Measurements from ENCODE around the gene RTF1.

The RTF1 gene

DNA sequence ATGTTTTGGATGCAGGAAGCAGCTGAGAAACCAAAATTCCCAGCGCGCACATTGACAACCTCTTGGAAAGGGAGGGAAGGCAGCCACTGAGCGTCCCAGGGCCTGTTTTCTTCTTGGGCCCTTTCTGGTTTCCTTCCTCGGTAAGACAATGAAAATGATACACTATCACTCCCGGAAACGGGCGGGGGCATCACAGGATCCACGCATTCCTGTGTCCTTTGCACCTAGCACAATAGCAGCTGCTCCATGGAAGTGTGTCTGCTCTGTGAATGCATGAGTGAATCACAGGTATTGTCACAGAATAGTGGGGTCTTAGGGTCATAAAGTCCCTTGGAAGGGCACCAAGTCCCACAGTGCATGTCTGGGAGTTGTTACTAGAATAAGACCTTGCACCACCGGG is 70.5 kb downstream of the RTF1 start:
- H3K4me3 ChIP-seq (ENCODE audit: low read depth, low read length) = no peak overlapping the region
- DNase-seq (ENCODE audit: low read depth, low spot score) = no peak
- in situ Hi-C loops (cut with HindIII; ENCODE audit: low sequenced_read_pairs) = no loop called here
- TF ChIP-seq, protein P1, sequence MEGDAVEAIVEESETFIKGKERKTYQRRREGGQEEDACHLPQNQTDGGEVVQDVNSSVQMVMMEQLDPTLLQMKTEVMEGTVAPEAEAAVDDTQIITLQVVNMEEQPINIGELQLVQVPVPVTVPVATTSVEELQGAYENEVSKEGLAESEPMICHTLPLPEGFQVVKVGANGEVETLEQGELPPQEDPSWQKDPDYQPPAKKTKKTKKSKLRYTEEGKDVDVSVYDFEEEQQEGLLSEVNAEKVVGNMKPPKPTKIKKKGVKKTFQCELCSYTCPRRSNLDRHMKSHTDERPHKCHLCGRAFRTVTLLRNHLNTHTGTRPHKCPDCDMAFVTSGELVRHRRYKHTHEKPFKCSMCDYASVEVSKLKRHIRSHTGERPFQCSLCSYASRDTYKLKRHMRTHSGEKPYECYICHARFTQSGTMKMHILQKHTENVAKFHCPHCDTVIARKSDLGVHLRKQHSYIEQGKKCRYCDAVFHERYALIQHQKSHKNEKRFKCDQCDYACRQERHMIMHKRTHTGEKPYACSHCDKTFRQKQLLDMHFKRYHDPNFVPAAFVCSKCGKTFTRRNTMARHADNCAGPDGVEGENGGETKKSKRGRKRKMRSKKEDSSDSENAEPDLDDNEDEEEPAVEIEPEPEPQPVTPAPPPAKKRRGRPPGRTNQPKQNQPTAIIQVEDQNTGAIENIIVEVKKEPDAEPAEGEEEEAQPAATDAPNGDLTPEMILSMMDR (IDR thresholded peaks at IDR 0.05; ENCODE audit: low read depth, low read length) = no peak

DNA sequence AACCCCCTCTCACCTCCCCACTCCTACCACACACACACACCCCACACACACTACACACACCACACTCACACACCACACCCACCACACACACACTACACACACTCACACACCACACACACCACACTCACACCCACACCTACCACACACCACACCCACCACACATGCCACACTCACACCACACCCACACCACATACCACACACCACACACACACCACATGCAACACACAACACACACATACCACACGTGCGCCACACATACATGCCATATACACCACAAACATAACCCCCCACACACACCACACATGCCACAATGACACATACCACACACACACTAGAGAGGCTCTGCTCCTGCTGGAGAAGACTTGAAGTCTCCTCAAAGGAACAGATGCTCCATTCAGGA is 70.9 kb downstream of the RTF1 start:
- TF ChIP-seq, protein P1 (IDR thresholded peaks at IDR 0.05; ENCODE audit: low read depth, low read length) = no peak
- H3K4me3 ChIP-seq (ENCODE audit: low read depth, low read length) = no peak overlapping the region
- DNase-seq (ENCODE audit: low read depth, low spot score) = no peak
- in situ Hi-C loops (cut with HindIII; ENCODE audit: low sequenced_read_pairs) = no loop called here

DNA sequence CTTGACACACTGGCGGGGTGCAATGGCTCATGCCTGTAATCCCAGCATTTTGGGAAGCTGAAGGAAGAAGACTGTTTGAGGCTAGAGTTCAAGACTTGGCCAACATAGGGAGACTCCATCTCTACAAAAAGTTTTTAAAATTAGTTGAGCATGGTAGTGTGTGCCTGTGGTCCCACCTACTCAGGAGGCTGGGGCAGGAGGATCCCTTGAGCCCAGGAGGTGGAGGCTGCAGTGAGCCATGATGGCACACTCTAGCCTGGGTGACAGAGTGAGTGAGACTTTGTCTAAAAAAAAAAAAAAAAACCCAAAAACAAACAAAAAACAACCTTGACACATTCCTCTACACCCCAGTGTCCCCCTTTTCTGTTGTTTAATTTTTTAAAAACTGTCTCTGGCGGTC is 72.7 kb downstream of the RTF1 start:
- TF ChIP-seq, protein P1 (IDR thresholded peaks at IDR 0.05; ENCODE audit: low read depth, low read length) = no peak
- in situ Hi-C loops (cut with HindIII; ENCODE audit: low sequenced_read_pairs) = no loop called here

DNA sequence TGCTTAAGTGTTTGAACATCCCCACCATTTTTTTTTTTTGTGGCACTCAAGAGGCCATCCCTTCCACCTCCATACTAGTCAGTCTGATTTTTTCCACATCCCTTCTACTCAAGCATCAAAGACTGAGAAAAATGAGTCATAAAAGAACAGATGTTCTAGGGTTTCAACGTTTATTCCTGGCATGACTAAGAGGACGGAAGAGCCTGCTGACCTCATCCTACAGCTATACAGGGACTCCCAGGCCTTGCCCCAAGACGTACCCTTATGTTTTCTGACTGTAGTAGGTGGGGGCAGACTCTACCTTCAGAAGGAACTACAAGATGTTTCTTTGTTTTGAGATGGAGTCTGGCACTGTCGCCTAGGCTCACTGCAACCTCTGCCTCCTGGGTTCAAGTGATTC is 73.5 kb downstream of the RTF1 start:
- in situ Hi-C loops (cut with HindIII; ENCODE audit: low sequenced_read_pairs) = no loop called here
- DNase-seq (ENCODE audit: low read depth, low spot score) = peak; percentile 96
- TF ChIP-seq, protein P1 (IDR thresholded peaks at IDR 0.05; ENCODE audit: low read depth, low read length) = no peak
- no peak overlapping the region for H3K4me3 ChIP-seq (ENCODE audit: low read depth, low read length)

More for the DNA sequence above, 72.7 kb downstream of the RTF1 start:
- H3K4me3 ChIP-seq (ENCODE audit: low read depth, low read length) = no peak overlapping the region
- DNase-seq (ENCODE audit: low read depth, low spot score) = no peak

GRCh38 chr15:41491889-41492288 is 75.0 kb downstream of the RTF1 start:
- in situ Hi-C loops (cut with HindIII; ENCODE audit: low sequenced_read_pairs) = no loop called here
- no peak for DNase-seq (ENCODE audit: low read depth, low spot score)
- TF ChIP-seq, protein P1 (IDR thresholded peaks at IDR 0.05; ENCODE audit: low read depth, low read length) = no peak
- H3K4me3 ChIP-seq (ENCODE audit: low read depth, low read length) = no peak overlapping the region

DNA sequence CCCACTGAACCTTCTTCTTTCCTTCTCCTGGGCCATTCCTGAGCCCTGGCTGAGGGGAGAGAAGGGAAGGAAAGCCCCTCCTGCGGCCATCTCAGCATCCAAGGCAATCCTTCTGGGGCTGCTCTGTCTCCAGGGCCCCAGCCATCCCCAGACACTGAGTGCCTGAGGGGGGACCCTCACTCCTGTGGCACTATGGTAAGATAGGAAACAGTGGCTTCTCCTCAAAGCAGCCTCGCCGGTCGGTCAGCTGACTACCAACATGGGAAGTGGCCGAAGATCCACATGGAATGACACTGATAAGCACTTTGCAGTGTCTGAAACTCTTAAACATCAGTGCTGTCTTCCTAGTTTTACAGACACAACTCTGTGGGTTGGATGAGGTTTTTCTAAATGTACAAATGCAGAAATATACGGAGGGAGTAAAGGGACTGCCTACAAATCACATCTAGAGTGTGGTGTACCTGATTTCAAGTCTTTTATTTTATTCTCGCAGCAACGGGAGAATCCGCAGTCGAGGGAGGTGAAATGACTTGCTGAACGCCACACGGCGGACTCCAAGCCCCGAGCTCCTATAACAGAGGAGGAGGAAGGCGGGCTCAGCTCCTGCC is 75.8 kb downstream of the RTF1 start:
- in situ Hi-C loops (cut with HindIII; ENCODE audit: low sequenced_read_pairs) = no loop called here
- TF ChIP-seq, protein P1 (IDR thresholded peaks at IDR 0.05; ENCODE audit: low read depth, low read length) = no peak
- peak overlapping the region; percentile 43 for H3K4me3 ChIP-seq (ENCODE audit: low read depth, low read length)
- DNase-seq (ENCODE audit: low read depth, low spot score) = no peak
